SK-N-SH treated with all-trans-retinoic acid at 6 μM for 48 hours (cell line): ENCODE measurements around the gene SLC22A23.
A peak's percentile ranks its signal among the peaks of the same experiment; 100 is the strongest.

Source experiments
- ATAC-seq: fragments of 200-7000 bp; cut with Tn5 transposase; 3 replicates; pipeline ENCODE4 v1.9.1; 2020; ENCODE audit warnings: mild to moderate bottlenecking, moderate library complexity
- BACH2 ChIP-seq: fragments of 250-450 bp; sonication (Bioruptor Pico); IDR thresholded peaks from 2 replicates; pipeline ENCODE4 v1.9.0; 2021; ENCODE audit warnings: mild to moderate bottlenecking, borderline replicate concordance
- CREB5 ChIP-seq: fragments of 250-450 bp; sonication (Bioruptor Pico); IDR thresholded peaks from 2 replicates; pipeline ENCODE4 v1.5.1; 2020; ENCODE audit warnings: low read depth, mild to moderate bottlenecking, moderate library complexity
- CSDC2 ChIP-seq: fragments of 250-450 bp; sonication (Bioruptor Pico); IDR thresholded peaks from 2 replicates; pipeline ENCODE4 v1.5.0; 2020; ENCODE audit warnings: mild to moderate bottlenecking, moderate library complexity
- ESRRG ChIP-seq: fragments of 250-450 bp; sonication (Bioruptor Pico); IDR thresholded peaks from 2 replicates; pipeline ENCODE4 v1.6.1; 2021; ENCODE audit warnings: mild to moderate bottlenecking
- ISL1 ChIP-seq: fragments of 250-450 bp; sonication (Bioruptor Pico); IDR thresholded peaks from 2 replicates; pipeline ENCODE4 v2.1.2; 2022; ENCODE audit warnings: mild to moderate bottlenecking, moderate library complexity
- OSR1 ChIP-seq: fragments of 250-450 bp; sonication (Bioruptor Pico); IDR thresholded peaks from 2 replicates; pipeline ENCODE4 v1.8.0; 2022; ENCODE audit warnings: moderate library complexity, mild to moderate bottlenecking, inconsistent platforms
- POU6F1 ChIP-seq: fragments of 250-450 bp; sonication (Bioruptor Pico); IDR thresholded peaks from 2 replicates; pipeline ENCODE4 v1.8.0; 2021; ENCODE audit warnings: low read depth, mild to moderate bottlenecking, moderate library complexity, borderline replicate concordance
- PPARA ChIP-seq: fragments of 250-450 bp; sonication (Bioruptor Pico); IDR thresholded peaks from 2 replicates; pipeline ENCODE4 v1.5.0; 2020; ENCODE audit warnings: mild to moderate bottlenecking, borderline replicate concordance
- SNAI2 ChIP-seq: fragments of 250-450 bp; sonication (Bioruptor Pico); IDR thresholded peaks from 2 replicates; pipeline ENCODE4 v1.5.0; 2020; ENCODE audit warnings: mild to moderate bottlenecking, moderate library complexity
- TCF4 ChIP-seq: fragments of 250-450 bp; sonication (Bioruptor Pico); IDR thresholded peaks from 2 replicates; pipeline ENCODE4 v1.8.0; 2021; ENCODE audit warnings: mild to moderate bottlenecking, moderate library complexity, borderline replicate concordance
- TOX ChIP-seq: fragments of 250-450 bp; sonication (Bioruptor Pico); IDR thresholded peaks from 2 replicates; pipeline ENCODE4 v1.8.0; 2021; ENCODE audit warnings: mild to moderate bottlenecking, moderate library complexity, borderline replicate concordance
- ZC3H10 ChIP-seq: fragments of 250-450 bp; sonication (Bioruptor Pico); IDR thresholded peaks from 2 replicates; pipeline ENCODE4 v1.5.1; 2021; ENCODE audit warnings: mild to moderate bottlenecking, moderate library complexity
- ZFP3 ChIP-seq: fragments of 250-450 bp; sonication (Bioruptor Pico); IDR thresholded peaks from 2 replicates; pipeline ENCODE4 v1.5.0; 2020; ENCODE audit warnings: mild to moderate bottlenecking, moderate library complexity
- ZFP30 ChIP-seq: fragments of 450-650 bp; formaldehyde crosslinking; IDR thresholded peaks from 2 replicates; pipeline ENCODE4 v1.5.0; 2022; ENCODE audit warnings: mild to moderate bottlenecking, moderate library complexity
- ZNF565 ChIP-seq: fragments of 450-650 bp; formaldehyde crosslinking; conservative IDR thresholded peaks from 2 replicates; pipeline ENCODE4 v1.5.0; 2020; ENCODE audit warnings: low read depth, mild to moderate bottlenecking, moderate library complexity
- ZNF70 ChIP-seq: fragments of 450-650 bp; formaldehyde crosslinking; IDR thresholded peaks from 2 replicates; pipeline ENCODE4 v1.5.0; 2020; ENCODE audit warnings: mild to moderate bottlenecking, moderate library complexity
- ZNF8 ChIP-seq: fragments of 450-650 bp; formaldehyde crosslinking; IDR thresholded peaks from 2 replicates; pipeline ENCODE4 v1.5.0; 2020; ENCODE audit warnings: mild to moderate bottlenecking, moderate library complexity
- TF ChIP-seq, protein P1 (sequence below): fragments of 250-450 bp; sonication (Bioruptor Pico); IDR thresholded peaks from 2 replicates; pipeline ENCODE4 v1.8.0; 2020; ENCODE audit warnings: mild to moderate bottlenecking, moderate library complexity, borderline replicate concordance
- TF ChIP-seq, protein P2 (sequence below): fragments of 250-450 bp; sonication (Bioruptor Pico); IDR thresholded peaks from 2 replicates; pipeline ENCODE4 v1.5.0; 2020; ENCODE audit warnings: mild to moderate bottlenecking, moderate library complexity
- TF ChIP-seq, protein P3 (sequence below): fragments of 250-450 bp; sonication (Bioruptor Pico); IDR thresholded peaks from 2 replicates; pipeline ENCODE4 v1.5.1; 2021; ENCODE audit warnings: mild to moderate bottlenecking, moderate library complexity

The SLC22A23 gene

GRCh38 chr6:3252369-3252768 is 204.5 kb downstream of the SLC22A23 start:
- no peak for ATAC-seq
- TF ChIP-seq POU6F1, result no peak
- TF ChIP-seq ZNF70, result no peak
- TF ChIP-seq ESRRG (CRISPR knock-in tag), result no peak
- TF ChIP-seq TCF4 (CRISPR knock-in tag), result no peak
- TF ChIP-seq TOX (CRISPR knock-in tag), result no peak

DNA sequence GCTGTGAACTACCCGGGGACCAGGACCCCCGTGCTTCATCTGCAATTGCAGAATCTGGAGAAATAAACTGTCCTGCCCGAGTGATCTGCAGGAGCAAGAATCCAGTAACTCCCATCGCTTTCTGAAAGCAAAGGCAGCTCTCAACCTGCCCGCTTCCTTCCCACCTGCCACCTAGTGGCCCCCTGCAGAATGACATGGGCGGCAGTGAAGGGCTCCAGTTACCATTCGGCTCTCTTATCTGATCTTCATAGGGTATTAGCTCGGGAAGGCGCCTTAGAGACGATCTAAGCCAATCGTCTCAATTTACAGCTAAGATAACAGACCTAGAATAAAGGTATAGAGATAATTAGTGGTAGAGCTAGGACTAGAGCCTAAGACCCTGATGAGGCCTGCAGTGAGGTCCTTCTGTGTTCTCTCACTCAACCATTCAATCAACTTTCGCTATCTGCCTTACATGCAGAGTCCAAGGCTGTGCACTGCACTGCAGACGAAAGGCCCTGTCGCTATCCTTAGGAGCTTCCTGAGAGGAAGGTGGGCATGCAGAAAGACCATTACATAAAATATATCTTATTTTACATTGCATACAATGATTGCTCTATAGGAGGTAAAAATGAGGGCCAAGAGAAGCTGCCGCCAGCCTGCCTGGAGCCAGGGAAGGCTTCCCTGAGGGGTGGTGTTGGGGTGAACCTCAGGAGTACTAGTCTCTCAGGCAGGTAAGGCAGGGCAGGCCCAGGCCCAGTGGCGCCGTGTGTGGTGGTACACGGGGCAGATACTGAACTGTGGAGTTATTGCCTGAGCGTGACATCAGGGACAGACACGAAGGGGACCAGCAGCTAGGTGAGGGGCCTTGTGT is 205.2 kb downstream of the SLC22A23 start:
- 0 out of 2 replicates have a peak, but pooled peaks have one; percentile 21 for TF ChIP-seq ZNF8 (CRISPR knock-in tag)
- TF ChIP-seq TOX (CRISPR knock-in tag), result no peak
- ATAC-seq, result peak; percentile 73

- no peak for ATAC-seq
- no peak for TF ChIP-seq PPARA (CRISPR knock-in tag)
- no peak for TF ChIP-seq TOX (CRISPR knock-in tag)
- TF ChIP-seq ESRRG (CRISPR knock-in tag), result no peak
Observed at GRCh38 chr6:3250231-3250675, 206.6 kb downstream of the SLC22A23 start.

DNA sequence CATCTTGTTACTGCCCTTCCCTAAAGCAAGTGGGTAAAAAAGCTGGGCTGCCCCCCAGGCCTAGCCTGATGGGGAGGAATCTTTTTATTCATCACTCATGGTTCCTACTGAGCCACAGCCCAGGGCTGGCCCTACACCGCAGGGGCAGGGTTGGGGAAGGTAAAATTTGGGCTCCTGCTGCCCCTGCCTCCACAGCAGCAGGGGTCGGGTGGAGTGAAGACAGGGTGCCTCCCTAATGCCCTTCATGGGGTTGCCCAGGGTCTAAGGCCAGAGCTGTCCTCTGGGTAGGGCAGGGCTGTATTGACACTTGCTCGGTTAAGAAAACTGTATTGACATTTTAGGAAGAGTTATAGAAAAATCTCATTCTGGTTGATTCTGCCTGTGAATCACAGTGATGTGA is 207.0 kb downstream of the SLC22A23 start:
- TF ChIP-seq CREB5 (no peak), ZFP3 (CRISPR knock-in tag) (no peak), ZC3H10 (CRISPR knock-in tag) (no peak), OSR1 (CRISPR knock-in tag) (no peak), ESRRG (CRISPR knock-in tag) (no peak), ZNF70 (no peak), SNAI2 (CRISPR knock-in tag) (no peak), TCF4 (CRISPR knock-in tag) (no peak), ZNF8 (CRISPR knock-in tag) (no peak), ZNF565 (CRISPR knock-in tag) (no peak), BACH2 (CRISPR knock-in tag) (no peak), CSDC2 (CRISPR knock-in tag) (no peak), ISL1 (CRISPR knock-in tag) (no peak), ZFP30 (CRISPR knock-in tag) (no peak)
- TF ChIP-seq, protein P1, sequence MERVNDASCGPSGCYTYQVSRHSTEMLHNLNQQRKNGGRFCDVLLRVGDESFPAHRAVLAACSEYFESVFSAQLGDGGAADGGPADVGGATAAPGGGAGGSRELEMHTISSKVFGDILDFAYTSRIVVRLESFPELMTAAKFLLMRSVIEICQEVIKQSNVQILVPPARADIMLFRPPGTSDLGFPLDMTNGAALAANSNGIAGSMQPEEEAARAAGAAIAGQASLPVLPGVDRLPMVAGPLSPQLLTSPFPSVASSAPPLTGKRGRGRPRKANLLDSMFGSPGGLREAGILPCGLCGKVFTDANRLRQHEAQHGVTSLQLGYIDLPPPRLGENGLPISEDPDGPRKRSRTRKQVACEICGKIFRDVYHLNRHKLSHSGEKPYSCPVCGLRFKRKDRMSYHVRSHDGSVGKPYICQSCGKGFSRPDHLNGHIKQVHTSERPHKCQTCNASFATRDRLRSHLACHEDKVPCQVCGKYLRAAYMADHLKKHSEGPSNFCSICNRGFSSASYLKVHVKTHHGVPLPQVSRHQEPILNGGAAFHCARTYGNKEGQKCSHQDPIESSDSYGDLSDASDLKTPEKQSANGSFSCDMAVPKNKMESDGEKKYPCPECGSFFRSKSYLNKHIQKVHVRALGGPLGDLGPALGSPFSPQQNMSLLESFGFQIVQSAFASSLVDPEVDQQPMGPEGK (CRISPR knock-in tag), result no peak
- TF ChIP-seq, protein P2, sequence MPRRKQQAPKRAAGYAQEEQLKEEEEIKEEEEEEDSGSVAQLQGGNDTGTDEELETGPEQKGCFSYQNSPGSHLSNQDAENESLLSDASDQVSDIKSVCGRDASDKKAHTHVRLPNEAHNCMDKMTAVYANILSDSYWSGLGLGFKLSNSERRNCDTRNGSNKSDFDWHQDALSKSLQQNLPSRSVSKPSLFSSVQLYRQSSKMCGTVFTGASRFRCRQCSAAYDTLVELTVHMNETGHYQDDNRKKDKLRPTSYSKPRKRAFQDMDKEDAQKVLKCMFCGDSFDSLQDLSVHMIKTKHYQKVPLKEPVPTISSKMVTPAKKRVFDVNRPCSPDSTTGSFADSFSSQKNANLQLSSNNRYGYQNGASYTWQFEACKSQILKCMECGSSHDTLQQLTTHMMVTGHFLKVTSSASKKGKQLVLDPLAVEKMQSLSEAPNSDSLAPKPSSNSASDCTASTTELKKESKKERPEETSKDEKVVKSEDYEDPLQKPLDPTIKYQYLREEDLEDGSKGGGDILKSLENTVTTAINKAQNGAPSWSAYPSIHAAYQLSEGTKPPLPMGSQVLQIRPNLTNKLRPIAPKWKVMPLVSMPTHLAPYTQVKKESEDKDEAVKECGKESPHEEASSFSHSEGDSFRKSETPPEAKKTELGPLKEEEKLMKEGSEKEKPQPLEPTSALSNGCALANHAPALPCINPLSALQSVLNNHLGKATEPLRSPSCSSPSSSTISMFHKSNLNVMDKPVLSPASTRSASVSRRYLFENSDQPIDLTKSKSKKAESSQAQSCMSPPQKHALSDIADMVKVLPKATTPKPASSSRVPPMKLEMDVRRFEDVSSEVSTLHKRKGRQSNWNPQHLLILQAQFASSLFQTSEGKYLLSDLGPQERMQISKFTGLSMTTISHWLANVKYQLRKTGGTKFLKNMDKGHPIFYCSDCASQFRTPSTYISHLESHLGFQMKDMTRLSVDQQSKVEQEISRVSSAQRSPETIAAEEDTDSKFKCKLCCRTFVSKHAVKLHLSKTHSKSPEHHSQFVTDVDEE, result no peak
- TF ChIP-seq, protein P3, sequence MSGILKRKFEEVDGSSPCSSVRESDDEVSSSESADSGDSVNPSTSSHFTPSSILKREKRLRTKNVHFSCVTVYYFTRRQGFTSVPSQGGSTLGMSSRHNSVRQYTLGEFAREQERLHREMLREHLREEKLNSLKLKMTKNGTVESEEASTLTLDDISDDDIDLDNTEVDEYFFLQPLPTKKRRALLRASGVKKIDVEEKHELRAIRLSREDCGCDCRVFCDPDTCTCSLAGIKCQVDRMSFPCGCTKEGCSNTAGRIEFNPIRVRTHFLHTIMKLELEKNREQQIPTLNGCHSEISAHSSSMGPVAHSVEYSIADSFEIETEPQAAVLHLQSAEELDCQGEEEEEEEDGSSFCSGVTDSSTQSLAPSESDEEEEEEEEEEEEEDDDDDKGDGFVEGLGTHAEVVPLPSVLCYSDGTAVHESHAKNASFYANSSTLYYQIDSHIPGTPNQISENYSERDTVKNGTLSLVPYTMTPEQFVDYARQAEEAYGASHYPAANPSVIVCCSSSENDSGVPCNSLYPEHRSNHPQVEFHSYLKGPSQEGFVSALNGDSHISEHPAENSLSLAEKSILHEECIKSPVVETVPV (CRISPR knock-in tag), result no peak
- TF ChIP-seq, all 23 proteins: peak for 0
- ATAC-seq, result no peak
